SK-MEL-5 (cell line): Measurements from ENCODE around the gene TMEM30B. TPM values are rescaled to one million over a fixed set of nuclear protein-coding genes. Genes with fewer than 3 reads are reported as not detected.

Source experiments
- total RNA-seq: library from RNA; depleted of rRNA; stranded (reverse); fragments of >200 nt; shearing (Covaris generic); gene quantifications from 2 replicates; pipeline ENCODE4 v1.2.3, GENCODE V29; 2014; rRNA removed

Gene TMEM30B
- total RNA-seq, 1 experiment from 2014 or later: not detected

Other genes starting within 250 kb of the TMEM30B start
- gene PRKCH, start 40.2 kb upstream of the TMEM30B start, total RNA-seq: 51.8 and 58.6 TPM in 2 replicates